Measurements from ENCODE around the gene MB21D2.

The MB21D2 gene

DNA sequence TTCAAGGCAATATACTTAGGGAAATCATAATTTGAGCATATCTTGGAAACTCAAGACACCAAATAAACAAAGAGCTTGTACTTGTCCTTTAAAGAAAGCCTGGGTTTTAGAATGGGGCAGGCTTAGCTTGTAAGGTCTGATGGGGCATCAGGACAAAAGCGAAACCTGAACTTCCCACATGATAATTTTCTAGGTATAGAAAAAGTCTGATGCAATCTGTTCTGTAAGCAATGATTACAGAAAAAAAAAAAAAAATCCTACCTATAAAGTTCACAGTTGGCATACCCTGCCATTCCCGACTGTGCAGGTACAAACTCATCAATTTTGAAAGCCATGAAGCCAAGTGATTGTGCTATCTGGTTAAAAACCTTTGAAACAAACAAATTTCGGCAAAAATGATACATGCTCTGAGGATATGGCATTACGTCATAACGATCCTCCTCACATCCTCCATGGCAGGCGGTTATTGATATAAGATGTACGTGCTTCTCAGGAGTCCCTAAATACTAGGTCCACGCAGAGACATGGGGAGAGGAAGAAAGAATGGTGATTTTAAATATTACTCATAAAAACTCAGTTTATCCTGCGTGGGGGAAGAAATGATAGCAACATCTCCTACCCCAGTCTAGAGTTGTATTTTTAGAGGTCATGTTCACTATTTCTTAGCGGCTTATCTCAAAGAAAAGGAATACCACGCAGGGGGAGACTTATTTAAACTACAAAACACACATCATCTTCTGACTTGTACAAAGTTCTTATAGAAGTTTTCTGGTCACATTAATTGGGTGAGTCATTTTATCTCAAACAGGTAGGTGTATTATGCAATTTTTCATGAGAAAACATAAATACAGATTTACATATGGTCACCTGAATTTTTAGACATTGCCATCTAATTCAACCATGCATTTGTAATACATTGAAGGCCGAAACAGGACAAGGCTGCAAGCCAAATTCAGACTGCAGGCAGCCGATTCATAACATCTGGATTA lies 27.0 kb downstream of the MB21D2 start:
- no peak for DNase-seq (ENCODE audit: low read depth)

DNA sequence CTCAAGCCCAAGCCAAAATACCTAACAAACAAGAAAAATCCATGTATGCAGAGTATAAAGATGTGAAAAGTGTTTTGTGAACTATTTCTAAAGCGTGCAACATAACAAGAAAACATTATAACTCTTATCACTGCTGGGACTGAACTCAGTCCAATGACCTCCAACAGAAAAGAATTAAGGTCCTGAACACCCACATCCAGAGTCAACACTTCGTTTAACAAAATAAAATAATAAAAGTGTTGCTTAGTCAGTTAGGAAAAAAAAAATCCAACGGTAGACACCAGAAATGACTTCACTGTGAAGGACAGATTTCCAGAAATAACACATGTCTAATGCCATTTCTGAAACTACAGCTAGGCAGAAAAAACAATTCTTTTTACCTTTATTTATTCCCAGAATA lies 28.0 kb downstream of the MB21D2 start:
- DNase-seq (ENCODE audit: low read depth) = no peak

DNA sequence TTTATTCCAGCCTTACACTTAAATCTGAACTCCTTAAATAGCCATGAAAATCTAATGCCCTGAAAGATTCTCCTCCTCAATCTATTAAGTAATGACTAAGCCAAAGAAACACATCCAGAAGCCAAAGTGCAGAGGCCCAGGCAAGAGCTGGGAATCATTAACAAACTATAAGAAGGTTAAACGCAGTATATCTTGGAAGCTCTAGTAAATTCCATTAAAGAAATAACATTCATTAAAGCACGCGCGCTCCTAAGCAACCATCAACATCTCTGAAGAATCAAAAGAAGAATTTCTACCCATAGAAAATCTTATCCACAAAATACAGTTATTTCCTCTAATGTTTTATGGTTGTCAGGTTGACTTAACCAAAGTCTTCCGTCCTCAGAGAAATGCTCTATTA lies 29.5 kb downstream of the MB21D2 start:
- DNase-seq (ENCODE audit: low read depth) = no peak

DNA sequence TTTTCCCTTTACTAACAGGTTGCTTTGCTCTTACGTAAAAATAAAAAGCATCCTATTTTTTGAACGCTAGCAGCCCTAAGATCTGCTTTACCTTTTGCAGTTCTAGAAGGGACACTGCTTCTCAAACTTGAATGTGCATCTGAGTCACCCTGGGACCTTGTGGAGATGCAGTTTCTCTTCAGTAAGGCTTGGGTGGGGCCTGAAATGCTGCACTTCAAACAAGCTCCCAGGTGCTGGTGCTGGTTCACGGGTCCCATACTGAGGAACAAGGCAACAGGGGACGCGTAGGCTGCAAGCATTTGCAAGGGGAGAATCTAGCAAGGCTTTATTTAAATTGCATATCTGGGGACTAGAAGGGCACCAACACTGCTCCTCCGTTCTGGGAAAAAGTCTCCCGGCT lies 30.0 kb downstream of the MB21D2 start:
- no peak for DNase-seq (ENCODE audit: low read depth)

DNA sequence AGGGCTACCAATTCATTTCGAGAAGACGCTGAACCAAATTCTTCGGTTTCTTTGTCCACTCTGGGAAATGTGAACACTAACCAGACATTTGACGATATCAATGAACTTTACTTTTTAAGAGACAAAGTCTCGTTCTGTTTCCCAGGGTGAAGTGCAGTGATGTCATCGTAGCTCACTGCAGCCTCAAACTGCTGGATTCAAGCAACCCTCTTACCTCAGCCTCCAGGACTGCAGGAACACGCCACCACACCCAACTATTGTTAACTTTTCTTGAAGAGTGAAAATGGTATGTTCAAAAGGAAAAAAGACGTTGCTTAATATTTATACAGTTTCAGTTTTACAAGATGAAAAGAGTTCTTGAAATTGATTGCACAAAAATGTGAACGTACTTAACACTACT lies 30.6 kb downstream of the MB21D2 start:
- no peak for DNase-seq (ENCODE audit: low read depth)

DNA sequence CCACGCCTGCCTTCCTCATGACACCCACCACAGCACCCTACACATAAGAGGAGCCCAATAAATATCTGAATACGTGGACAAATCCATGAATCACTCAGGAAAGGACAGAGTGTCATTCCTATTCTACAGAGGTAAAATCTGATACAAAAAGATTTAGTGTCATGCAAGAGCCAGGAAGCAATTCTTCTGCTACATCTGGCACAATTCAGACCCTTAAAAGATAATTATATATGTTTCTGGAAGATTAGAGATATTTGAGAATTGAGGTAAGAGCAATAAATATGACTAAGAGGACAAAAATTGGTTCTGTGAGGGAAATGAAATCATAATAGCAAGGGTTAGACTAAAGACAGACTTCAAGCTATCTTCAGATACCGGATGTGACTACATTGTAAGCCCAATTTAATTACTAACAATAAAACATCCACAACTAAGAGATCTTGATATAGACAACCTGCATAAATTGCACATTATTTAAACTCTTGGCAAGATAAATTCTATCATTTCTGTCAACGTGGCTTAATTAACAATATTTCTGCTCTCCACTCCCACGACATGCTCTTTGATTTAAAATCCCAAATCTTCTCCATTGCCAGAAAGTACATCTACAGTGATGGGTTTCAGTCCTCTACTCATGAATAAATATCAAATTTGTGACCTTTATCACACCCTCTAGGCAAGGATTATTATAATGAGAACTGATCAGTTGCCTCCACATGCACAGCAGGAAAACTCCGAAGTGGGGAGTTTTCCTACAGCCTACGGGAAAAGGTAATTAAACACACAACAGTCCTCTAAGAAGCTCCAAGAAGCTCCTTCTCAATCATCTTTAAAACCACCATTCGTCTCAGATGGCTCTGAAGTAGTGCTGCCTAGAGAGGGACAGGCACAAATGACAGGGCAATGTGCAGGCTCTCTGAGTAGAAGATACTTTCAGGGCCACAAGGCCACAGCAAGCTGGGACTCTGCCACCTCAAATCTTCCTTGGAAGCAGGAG lies 32.6 kb downstream of the MB21D2 start:
- peak; percentile 45 for DNase-seq (ENCODE audit: low read depth)

DNA sequence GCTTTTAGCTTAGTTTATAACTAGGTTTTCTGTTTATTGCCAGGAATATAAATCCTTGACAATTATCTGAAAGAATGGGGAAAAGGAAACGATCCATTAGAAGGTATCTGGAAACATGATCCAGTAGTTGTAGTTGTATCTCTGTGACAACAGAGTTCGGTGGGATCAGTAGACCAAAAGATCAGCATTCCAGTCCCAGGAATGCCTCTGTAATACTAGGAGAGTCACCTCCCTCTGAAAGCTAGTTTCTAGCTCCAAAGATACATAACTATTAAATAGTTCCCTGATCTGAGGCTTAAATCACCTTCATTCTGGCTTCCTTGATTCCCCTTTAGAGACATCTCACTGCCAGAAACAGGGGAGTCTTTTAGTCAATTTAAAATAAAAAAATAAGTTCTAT lies 34.1 kb downstream of the MB21D2 start:
- DNase-seq (ENCODE audit: low read depth) = no peak

DNA sequence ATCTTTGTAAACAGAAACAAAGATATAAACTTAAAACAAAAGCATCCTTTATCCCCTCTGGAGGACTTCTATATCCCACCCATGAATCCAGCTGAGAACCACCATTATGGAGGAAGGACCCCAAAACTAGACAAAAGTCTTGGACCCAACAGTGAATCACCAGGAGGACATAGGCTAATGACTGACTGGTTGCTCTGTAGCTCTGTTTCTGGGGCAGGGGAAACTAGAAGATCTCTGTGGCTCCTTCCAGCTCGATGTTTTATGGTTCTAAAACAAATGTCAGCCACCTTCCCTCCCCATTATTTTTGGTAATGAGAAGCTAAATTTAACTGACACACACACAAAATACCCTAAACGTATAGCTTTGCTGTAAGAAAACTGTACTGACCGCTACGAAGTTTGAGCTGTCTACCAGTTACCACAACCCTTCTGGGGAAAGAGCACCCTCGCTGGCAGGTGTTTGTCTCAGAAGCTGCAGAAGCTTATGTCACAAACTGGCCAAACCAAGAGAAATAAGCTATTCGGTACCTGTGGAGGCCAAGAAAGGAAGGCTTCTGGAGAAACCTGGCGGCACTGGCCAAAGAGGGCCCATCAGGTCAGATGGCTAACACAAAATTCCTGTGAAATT lies 36.4 kb downstream of the MB21D2 start:
- DNase-seq (ENCODE audit: low read depth) = no peak

DNA sequence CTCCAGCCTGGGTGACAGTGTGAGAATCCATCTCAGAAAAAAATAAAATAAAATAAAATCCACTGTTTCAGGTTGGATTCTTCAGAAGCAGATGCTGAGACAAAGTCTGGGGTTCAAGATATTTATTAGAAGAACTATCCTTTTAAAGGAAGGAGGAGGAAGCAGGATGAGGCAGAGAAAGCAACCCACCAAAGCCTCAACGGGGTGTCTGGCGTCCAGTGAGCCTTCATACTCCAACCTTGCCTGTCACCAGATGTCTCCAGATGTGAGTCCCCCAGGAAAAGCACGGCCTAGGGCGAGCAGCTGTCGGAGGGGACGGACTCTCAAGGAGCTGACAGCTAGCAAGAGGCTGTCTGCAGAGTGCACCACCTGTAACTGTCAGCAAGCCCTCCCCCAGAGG lies 37.3 kb downstream of the MB21D2 start:
- DNase-seq (ENCODE audit: low read depth) = no peak

DNA sequence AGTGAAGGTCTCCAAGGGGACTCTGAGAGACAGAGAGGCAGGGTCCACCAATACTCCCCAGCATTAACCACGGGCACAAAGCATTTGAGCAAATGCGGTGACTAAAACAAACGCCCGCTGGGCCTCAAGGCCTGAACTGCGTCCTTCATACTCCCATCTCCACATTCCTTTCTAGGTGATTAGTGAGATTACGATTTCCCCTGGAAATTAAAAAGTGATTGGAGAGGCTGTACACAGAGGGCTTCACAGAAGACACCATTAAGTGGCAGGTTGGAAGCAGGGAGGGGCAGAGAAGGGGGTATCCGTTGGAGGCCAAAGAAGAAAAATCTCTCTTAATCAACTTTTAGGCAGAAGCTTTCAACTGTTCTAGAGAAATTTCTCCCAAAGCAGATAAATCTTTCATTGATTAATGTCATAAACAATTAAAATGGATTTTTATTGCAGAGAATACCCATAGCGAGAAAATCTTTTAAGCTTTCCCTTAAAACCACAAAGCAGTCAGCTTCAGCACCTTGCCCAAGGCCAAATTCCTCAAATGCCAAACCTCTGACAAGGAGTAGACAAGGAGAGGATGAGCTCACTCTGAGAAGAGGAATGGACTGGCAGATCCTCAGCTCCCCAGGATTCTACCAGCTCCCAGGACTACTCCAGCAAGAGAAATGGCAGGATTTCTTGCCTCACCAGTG lies 38.2 kb downstream of the MB21D2 start:
- DNase-seq (ENCODE audit: low read depth) = peak; percentile 97

DNA sequence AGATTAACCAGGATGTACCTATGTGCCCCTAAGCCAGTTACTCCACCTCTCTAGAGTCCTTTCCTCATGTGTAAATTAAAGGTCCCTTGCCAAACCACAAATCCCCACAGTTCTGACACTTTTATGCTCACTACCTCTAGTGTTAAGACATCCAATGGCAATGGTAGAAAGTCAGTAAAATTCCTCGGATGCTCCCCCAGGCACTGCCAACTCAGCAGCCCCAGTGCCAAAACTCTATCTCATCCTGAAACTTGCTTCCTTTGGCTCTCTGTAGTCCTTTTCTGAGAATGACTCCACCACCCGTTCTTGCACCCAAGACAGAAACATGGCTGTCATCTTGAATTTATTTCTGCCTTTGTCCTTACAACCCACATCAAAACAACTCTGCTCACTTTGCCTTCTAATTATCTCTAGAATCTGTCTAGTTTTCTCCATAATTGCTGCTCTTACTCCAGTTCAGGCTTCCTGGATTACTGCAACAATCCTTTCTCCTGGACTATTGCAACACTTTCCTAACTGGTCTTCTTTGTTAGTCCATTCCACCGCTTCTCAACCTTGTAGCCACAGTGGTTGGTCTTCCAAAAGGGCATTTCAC lies 41.6 kb downstream of the MB21D2 start:
- peak; percentile 32 for DNase-seq (ENCODE audit: low read depth)

DNA sequence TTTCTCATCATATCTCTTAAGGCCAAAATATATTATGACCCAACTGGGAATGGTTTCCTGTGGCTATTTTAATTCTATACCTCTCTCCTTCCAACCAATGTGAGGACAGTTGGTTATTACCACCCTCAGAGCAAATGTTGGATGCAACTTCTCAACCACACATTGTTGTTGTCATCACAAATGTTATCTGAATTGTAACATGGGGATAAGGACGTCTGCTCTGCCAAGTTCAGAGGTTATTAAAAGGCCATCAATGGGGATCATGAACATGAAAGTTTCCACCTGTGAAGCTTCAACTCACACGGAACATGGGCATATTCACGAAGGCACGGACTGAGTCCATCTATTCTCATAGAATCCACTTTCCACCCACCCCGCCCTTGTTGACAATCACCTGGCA lies 46.8 kb downstream of the MB21D2 start:
- DNase-seq (ENCODE audit: low read depth) = no peak

DNA sequence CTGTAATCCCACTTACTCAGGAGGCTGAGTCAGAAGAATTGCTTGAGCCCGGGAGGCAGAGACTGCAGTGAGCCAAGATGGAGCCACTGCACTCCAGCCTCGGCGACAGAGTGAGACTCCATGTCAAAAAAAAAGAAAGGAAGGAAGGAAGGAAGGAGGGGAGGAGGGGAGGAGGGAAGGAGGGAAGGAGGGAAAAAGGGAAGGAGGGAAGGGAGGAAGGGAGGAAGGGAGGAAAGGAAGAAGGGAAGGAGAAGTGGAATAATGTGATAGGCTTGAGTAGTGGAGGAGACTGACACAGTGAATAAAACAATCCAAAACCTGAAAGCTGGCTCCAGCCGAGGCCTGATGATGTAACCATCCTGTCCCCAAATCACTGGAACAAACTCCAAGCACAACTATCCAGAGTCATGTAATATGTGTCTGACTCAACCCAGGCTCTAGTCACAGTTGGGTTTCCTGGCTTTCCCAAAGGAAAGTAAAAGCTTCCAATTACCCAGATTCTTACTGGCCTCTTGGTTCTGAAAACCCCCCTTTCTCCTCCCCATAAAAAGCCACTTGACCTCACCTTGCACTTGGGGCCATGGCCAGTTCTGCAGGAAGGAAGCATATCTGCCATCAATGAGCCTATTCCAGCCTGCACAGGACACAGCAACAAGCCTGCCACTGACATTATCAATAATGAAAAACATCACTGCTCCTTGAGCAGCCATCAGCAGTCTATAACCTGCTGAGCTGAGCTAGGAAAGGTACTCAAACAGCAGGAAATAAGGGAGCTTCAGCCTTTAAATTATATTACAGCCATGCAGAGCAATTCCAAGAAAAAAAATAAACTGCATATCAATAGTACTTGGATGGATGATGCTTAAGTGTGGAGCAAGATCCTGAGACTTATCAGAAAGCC lies 48.3 kb downstream of the MB21D2 start:
- peak; percentile 49 for DNase-seq (ENCODE audit: low read depth)

DNA sequence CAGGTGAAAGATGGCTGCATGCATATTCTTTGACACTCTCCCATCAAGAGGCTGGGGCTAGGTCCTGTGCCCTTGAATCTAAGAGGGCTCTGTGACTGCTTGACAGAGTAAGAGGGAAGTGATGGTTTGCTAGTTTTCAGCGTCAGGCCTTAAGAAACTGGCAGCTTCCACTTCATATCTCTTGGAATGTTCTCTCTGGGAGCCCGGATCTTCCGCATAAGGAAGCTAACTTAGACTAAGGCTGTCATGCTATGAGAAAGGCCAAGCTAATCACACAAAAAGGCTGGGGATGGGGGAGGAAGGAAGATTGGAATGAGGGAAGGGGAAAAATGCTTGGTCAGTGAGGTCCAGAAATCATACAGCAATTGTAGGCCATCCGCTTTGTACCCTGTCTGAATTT lies 50.0 kb downstream of the MB21D2 start:
- no peak for DNase-seq (ENCODE audit: low read depth)

DNA sequence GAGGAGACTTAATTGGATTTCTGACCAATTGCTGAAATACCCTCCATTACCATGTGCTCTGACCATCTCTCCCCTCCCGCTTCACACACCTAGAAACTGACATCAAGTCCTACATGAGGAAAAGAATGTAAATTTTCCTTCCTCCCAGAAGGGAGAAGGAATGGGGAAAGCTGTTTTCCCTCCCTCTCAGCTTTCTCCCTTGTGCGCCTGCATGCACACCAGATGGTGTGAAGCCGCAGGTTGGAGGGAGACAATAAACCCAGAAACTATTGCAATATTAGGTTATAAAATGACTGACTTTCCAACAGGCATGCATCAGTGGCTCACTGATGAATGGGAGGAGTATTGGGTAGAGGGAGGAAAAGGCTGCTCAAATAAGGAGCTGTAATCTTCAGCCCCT lies 50.9 kb downstream of the MB21D2 start:
- DNase-seq (ENCODE audit: low read depth) = no peak

DNA sequence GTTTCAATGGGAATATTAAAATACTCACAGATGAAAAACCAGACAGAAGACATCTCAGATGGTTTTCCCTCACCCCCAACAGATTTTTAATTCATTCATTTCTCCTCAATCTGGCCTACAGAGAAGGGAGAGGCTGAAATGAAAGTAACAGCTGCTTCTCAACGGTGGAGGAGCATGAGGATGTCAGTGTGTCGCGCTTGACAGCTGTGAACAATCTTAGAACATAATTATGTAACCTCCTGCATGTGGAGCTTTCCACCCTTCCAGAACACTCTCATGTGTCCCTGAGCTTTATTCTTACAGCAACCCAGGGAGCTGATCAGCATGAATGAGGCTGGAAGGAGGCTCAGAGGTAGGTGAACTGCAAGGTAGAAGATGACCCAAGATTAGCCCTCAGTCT lies 52.7 kb downstream of the MB21D2 start:
- no peak for DNase-seq (ENCODE audit: low read depth)

DNA sequence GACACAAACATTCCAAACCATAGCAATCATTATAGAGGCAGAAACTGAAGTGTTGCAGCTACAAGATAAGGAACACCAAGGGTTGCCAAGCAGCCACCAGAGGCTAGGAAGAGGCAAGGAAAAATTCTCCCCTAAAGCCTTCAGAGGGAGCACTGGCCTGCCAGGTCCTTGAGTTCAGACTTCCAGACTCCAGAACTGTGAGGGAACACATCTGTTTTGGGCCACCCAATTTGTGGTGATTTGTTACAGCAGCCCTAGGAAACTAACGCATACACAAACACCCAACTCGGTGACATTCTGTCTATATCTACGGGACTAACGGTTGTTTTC lies 54.6 kb downstream of the MB21D2 start:
- DNase-seq (ENCODE audit: low read depth) = no peak

DNA sequence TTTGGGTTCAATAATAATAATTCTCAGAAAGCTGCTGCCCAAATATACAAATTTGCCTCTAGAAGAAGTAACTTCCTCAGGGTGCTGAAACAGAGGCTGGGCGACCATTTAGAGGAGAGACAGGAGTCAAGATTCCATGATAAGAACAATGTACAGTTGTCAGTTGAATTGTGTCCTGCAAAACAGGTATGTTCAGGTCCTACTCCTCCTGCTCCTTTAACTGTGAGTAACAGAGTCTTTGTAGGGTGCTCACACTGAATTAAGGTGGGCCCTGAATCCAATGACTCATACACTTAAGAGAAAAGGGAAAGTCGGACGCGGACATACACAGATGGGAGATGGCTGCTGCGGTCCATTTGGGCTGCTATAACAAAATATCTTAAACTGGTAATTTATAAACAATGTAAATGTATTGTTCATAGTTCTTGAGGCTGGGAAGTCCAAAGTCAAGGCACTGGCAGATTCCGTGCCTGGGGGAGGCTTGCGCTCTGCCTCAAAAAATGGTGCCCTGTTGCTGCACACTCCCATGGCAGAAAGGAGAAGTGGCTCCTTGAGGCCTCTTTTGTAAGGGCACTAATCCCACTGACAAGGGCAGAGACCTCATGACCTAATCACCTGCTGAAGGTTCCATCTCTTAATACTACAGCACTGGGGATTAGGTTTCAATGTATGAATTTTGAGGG lies 55.1 kb downstream of the MB21D2 start:
- no peak for DNase-seq (ENCODE audit: low read depth)

DNA sequence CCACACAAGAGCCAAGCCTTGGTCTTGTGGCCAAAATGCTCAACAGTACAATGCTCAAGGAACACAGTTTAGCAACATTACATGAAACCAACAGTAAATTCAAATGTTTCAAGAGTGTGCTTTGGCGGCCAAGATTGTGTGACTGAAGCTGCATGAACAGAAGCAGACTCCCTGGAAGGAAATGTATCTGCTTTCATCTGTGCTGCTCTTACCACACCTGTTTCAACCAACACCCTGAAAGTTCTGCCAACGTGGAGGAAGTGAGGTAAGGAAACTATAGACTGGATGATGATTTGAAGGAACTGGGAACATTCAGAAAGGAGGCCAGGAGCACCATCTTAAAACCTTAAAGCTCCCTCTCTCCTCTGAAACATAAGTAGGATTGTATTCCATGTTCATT lies 55.7 kb downstream of the MB21D2 start:
- DNase-seq (ENCODE audit: low read depth) = no peak

DNA sequence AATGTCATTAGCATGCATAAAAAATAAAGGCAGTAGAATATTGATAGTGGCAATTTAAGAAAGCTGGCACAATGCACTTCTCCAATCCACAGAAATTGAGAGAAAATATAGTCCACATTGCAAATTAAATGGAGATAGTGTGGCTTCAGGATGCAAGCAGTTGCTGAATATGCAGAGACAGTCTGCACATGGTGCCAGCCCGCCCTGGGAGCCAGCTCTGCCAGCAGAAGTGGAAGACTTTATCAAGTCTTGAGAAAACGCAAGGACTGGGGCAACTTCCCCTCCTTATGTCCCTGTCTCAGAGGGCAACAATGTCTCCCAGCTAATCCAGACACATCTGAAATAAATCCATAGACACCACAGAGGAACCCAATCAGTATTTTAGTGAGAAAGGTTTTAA lies 57.2 kb downstream of the MB21D2 start:
- DNase-seq (ENCODE audit: low read depth) = no peak
